K562 (cell line): ENCODE measurements around the gene ZKSCAN3. TPM values are rescaled to one million over a fixed set of nuclear protein-coding genes. Genes with fewer than 3 reads are reported as not detected.

Experiments
- ATAC-seq: fragments of 200-7000 bp; cut with Tn5 transposase; 3 replicates; pipeline ENCODE4 v1.9.1; 2020; ENCODE audit warnings: moderate library complexity
- BruUV-seq: library from RNA; stranded (reverse); fragments of 400-500 nt; replicated peaks from 2 replicates; lab custom pipeline; 2021; lab: Mats Ljungman, UMichigan
- CTCF ChIA-PET: fragments of 300-600 bp; formaldehyde crosslinking; extraction: SDS; loops from one replicate; lab custom pipeline; 2021; ENCODE audit warnings: low intra/inter-chr PET ratio; lab: Yijun Ruan, JAX
- POLR2A ChIA-PET: fragments of 300-600, 350-650 bp; sonication (Branson Sonifier 250); formaldehyde crosslinking; extraction: SDS; loops from one replicate; lab custom pipeline; 2021; ENCODE audit warnings: antibody characterized with exemption, inconsistent platforms; lab: Yijun Ruan, JAX
- DNase-seq, 4 experiments: peaks; one replicate each; pipeline versions ENCODE4 v3.0.0 to v3.0.0-alpha.2; 2011 to 2018; ENCODE audit warnings: low spot score in 3 of 4, mixed read lengths in 3 of 4; ENCODE audit errors: extremely low read depth in 1 of 4
- FAIRE-seq: peaks from 2 replicates; lab custom pipeline; 2011; peaks lifted over from hg19 to GRCh38; lab: Jason Lieb, UNC
- H2AFZ ChIP-seq: 2 replicates; pipeline ENCODE4 v1.6.0; 2011; ENCODE audit warnings: low read depth, low read length, control low read depth, inconsistent platforms
- H3K27ac ChIP-seq: fragments of 200-600 bp; 3 replicates; pipeline ENCODE4 v1.8.0; 2011; ENCODE audit warnings: low read depth, mild to moderate bottlenecking, control low read depth, inconsistent platforms, low read length, moderate library complexity, mixed read lengths; ENCODE audit errors: extremely low read depth
- H3K27me3 ChIP-seq, 2 experiments: fragments of 300-600 bp in 1 of 2; 2 replicates in 1 of 2; 3 replicates in 1 of 2; pipeline versions ENCODE4 v1.6.0 to v1.8.0; 2011; ENCODE audit warnings: inconsistent platforms in 2 of 2, low read length in 2 of 2, mild to moderate bottlenecking in 1 of 2, mixed read lengths in 1 of 2, moderate library complexity in 1 of 2; ENCODE audit not compliant: control insufficient read depth in 2 of 2, insufficient read depth in 2 of 2
- H3K36me3 ChIP-seq: fragments of 300-600 bp; 3 replicates; pipeline ENCODE4 v1.8.0; 2011; ENCODE audit warnings: mild to moderate bottlenecking, low read length, inconsistent platforms; ENCODE audit not compliant: control insufficient read depth, insufficient read depth
- H3K4me1 ChIP-seq, 2 experiments: fragments of 200-600 bp in 1 of 2; replicated peaks in 1 of 2; 2 replicates in 1 of 2; 3 replicates in 1 of 2; pipeline versions ENCODE4 v1.5.1 to v1.8.0; 2011; ENCODE audit warnings: inconsistent platforms in 2 of 2, low read length in 2 of 2, mild to moderate bottlenecking in 1 of 2, mixed read lengths in 1 of 2, moderate library complexity in 1 of 2; ENCODE audit not compliant: control insufficient read depth in 2 of 2, insufficient read depth in 2 of 2
- H3K4me2 ChIP-seq: 2 replicates; pipeline ENCODE4 v1.6.1; 2011; ENCODE audit warnings: low read length, control low read depth, inconsistent platforms, mixed read lengths; ENCODE audit not compliant: insufficient read depth
- H3K4me3 ChIP-seq: fragments of 200-600 bp; sonication (generic), shearing (Covaris generic); 2 replicates; pipeline ENCODE4 v1.5.1; 2016; ENCODE audit warnings: control low read depth, inconsistent platforms
- H3K79me2 ChIP-seq: fragments of 200-600 bp; 3 replicates; pipeline ENCODE4 v1.8.0; 2011; ENCODE audit warnings: low read length, inconsistent platforms; ENCODE audit not compliant: control insufficient read depth, insufficient read depth
- H3K9ac ChIP-seq, 2 experiments: 2 replicates each; pipeline versions ENCODE4 v1.6.0 to v1.6.1; 2011; ENCODE audit warnings: low read depth in 2 of 2, low read length in 2 of 2, control low read depth in 1 of 2, inconsistent platforms in 1 of 2, mild to moderate bottlenecking in 1 of 2, mixed read lengths in 1 of 2; ENCODE audit not compliant: insufficient read depth in 1 of 2
- H3K9me1 ChIP-seq: one replicate; pipeline ENCODE4 v1.6.0; 2011; ENCODE audit warnings: inconsistent platforms, mild to moderate bottlenecking, low read length, moderate library complexity; ENCODE audit not compliant: control insufficient read depth, insufficient read depth
- H3K9me3 ChIP-seq: replicated peaks from 2 replicates; pipeline ENCODE4 v1.5.1; 2011; ENCODE audit warnings: low read depth, low read length, inconsistent platforms; ENCODE audit not compliant: control insufficient read depth, insufficient read depth
- H4K20me1 ChIP-seq: replicated peaks from 2 replicates; pipeline ENCODE4 v1.6.1; 2011; ENCODE audit warnings: low read length, inconsistent platforms, mixed read lengths; ENCODE audit not compliant: control insufficient read depth, insufficient read depth
- BACH1 ChIP-seq: fragments of 200-800 bp; sonication (Bioruptor generic); IDR thresholded peaks from 2 replicates; pipeline ENCODE4 v1.6.1; 2016; ENCODE audit warnings: missing genetic modification characterization, missing compliant biosample characterization
- DDX20 ChIP-seq: fragments of 450-650 bp; IDR thresholded peaks from 2 replicates; pipeline ENCODE4 v1.6.1; 2016; ENCODE audit warnings: missing genetic modification characterization, low read depth, mild to moderate bottlenecking, missing compliant biosample characterization, moderate library complexity
- FOXP4 ChIP-seq: sonication (generic); formaldehyde crosslinking; IDR thresholded peaks from 2 replicates; pipeline ENCODE4 v1.8.0; 2022; ENCODE audit warnings: mild to moderate bottlenecking, missing genetic modification reagents, borderline replicate concordance
- PHF20 ChIP-seq: fragments of 450-650 bp; IDR thresholded peaks from 2 replicates; pipeline ENCODE4 v1.6.1; 2018; ENCODE audit not compliant: partially characterized antibody
- SRSF7 ChIP-seq: fragments of 200-400 bp; formaldehyde crosslinking; optimal IDR thresholded peaks from 2 replicates; pipeline ENCODE3; 2017; ENCODE audit warnings: mild to moderate bottlenecking, low read depth, low read length
- TBP ChIP-seq: optimal IDR thresholded peaks from 2 replicates; pipeline ENCODE3; 2011; ENCODE audit warnings: low read depth, low read length, improper control_type of control experiment
- TEAD2 ChIP-seq: fragments of 450-650 bp; IDR thresholded peaks from 2 replicates; pipeline ENCODE4 v1.6.1; 2016; ENCODE audit warnings: missing genetic modification characterization, control low read depth, missing compliant biosample characterization
- ZNF146 ChIP-seq: IDR thresholded peaks from one replicate; pipeline ENCODE4 v1.6.1; 2018; ENCODE audit warnings: missing compliant biosample characterization; ENCODE audit not compliant: unreplicated experiment
- ZNF239 ChIP-seq: fragments of 250-450 bp; sonication (Bioruptor Pico); IDR thresholded peaks from 2 replicates; pipeline ENCODE4 v1.4.0; 2020; ENCODE audit warnings: mild to moderate bottlenecking
- ZNF318 ChIP-seq, 2 experiments: fragments of 450-650 bp; IDR thresholded peaks; 2 replicates each; pipeline ENCODE4 v1.6.1; 2016; ENCODE audit warnings: mild to moderate bottlenecking in 2 of 2, borderline replicate concordance in 1 of 2, low read depth in 1 of 2, moderate library complexity in 1 of 2
- ZZZ3 ChIP-seq: fragments of 450-650 bp; IDR thresholded peaks from 2 replicates; pipeline ENCODE4 v1.6.1; 2016; ENCODE audit warnings: antibody characterized with exemption, mild to moderate bottlenecking, moderate library complexity
- WGBS: fragments of 100-300 bp; shearing (Covaris generic); methylation state at CpG from one replicate; pipeline ENCODE4 v1.1.6; 2016; ENCODE audit warnings: low coverage, mixed read lengths; ENCODE audit not compliant: insufficient coverage; ENCODE audit errors: missing lambda C conversion rate; 5-methylcytosine and 5-hydroxymethylcytosine counted together
- in situ Hi-C: fragments of 300-500 bp; cut with MboI; formaldehyde crosslinking; loops from 4 replicates; pipeline ENCODE4 v1.15.0; 2018; ENCODE audit warnings: inconsistent platforms, mixed read lengths
- intact Hi-C: fragments of 100-400 bp; cut with micrococcal nuclease; formaldehyde crosslinking; loops from 2 replicates; pipeline ENCODE4 v1.14.2; 2022
- polyA plus RNA-seq, 8 experiments: library from polyadenylated mRNA; depleted of rRNA in 4 of 8; stranded (reverse) in 5 of 8; unstranded in 3 of 8; fragments of >200 nt; fragmentation: Nextera tagmentation in 2 of 8; fragmentation: Illumina TruSeq in 1 of 8; extraction: Ambion mirVana in 2 of 8; extraction: Trizol in 1 of 8; gene quantifications; 2 replicates each; pipeline versions ENCODE4 v1.2.1 to v1.2.3, GENCODE V29; 2011 to 2014; ENCODE audit warnings: inconsistent platforms in 1 of 8, missing spikeins in 1 of 8
- total RNA-seq, 7 experiments: library from RNA; depleted of rRNA in 6 of 7; stranded (reverse); fragments of >200 nt in 6 of 7; fragmentation: Illumina TruSeq in 2 of 7; extraction: Trizol in 2 of 7; gene quantifications; 2 replicates each; pipeline versions ENCODE4 v1.2.1 to v1.2.3, GENCODE V29; 2011 to 2021; ENCODE audit warnings: low replicate concordance in 1 of 7

The ZKSCAN3 gene
- total and polyA plus RNA-seq, 9 of the 15 experiments (the other 6 are each of a cell fraction or from before 2014, with no cell fraction given) = 3.0 to 12.4 (median 10.2) TPM

- H3K4me2 ChIP-seq = no peak overlapping the region
- no peak overlapping the region for H3K4me3 ChIP-seq
- ChIA-PET POLR2A (no interaction called here), CTCF (no interaction called here)
- peaks cover 0 to 3% of the 10 kb centered on the region in 2 experiments; a peak in 2 of 5 replicates for H3K4me1 ChIP-seq
- no peak overlapping the region for H3K27ac ChIP-seq
- FAIRE-seq = no peak
- ATAC-seq = no peak
- no peaks in the 10 kb centered on the region for H3K9me1 ChIP-seq
- peaks cover 96% of the 10 kb centered on the region for H3K36me3 ChIP-seq
- no peaks in the 10 kb centered on the region; the same call in 1 of the 2 replicates for H3K9me3 ChIP-seq
- 97% methylated on average over 8 of the region's 8 CpGs for WGBS
- BruUV-seq = TSS peak; percentile 1
- no peaks in the 10 kb centered on the region for H3K27me3 ChIP-seq
- intact Hi-C loops (no loop called here), in situ Hi-C loops (no loop called here)
- no peak overlapping the region for H2AFZ ChIP-seq
- H3K79me2 ChIP-seq = peaks cover 86% of the 10 kb centered on the region
- no peak for DNase-seq
- H4K20me1 ChIP-seq = no peaks in the 10 kb centered on the region
- H3K9ac ChIP-seq = no peak overlapping the region
- TF ChIP-seq ZZZ3 = no peak
- no peak for TF ChIP-seq DDX20 (tag)
- TF ChIP-seq TEAD2 (tag) = 0 out of 2 replicates have a peak, but pooled peaks have one; percentile 12
- no peak for TF ChIP-seq ZNF318 (IDR thresholded peaks at IDR 0.05; ENCODE audit: borderline replicate concordance in 1 of 2, low read depth in 1 of 2)
- TF ChIP-seq BACH1 (tag) = no peak
- no peak for TF ChIP-seq FOXP4 (CRISPR knock-in tag)
- peak; percentile 85; the same call in 1 of the 2 replicates for TF ChIP-seq ZNF239 (CRISPR knock-in tag)
- no peak for TF ChIP-seq SRSF7
- no peak for TF ChIP-seq ZNF146 (CRISPR knock-in tag)
- TF ChIP-seq TBP = no peak
- no peak for TF ChIP-seq PHF20
These were observed 40.9 kb downstream of the ZKSCAN3 start for GRCh38 chr6:28390688-28391087.
